GM21367 (cell line): ENCODE data around the gene RIMBP3C.
"Not testable (repeated sequence)": the region's sequence is repeated elsewhere in the genome, so short reads cannot be mapped to it uniquely, and the experiment has no call there.

Experiments
- ATAC-seq: cut with Tn5 transposase; IDR thresholded peaks from one replicate; pipeline ENCODE4 v1.9.1; 2021; ENCODE audit not compliant: unreplicated experiment

Gene RIMBP3C, protein sequence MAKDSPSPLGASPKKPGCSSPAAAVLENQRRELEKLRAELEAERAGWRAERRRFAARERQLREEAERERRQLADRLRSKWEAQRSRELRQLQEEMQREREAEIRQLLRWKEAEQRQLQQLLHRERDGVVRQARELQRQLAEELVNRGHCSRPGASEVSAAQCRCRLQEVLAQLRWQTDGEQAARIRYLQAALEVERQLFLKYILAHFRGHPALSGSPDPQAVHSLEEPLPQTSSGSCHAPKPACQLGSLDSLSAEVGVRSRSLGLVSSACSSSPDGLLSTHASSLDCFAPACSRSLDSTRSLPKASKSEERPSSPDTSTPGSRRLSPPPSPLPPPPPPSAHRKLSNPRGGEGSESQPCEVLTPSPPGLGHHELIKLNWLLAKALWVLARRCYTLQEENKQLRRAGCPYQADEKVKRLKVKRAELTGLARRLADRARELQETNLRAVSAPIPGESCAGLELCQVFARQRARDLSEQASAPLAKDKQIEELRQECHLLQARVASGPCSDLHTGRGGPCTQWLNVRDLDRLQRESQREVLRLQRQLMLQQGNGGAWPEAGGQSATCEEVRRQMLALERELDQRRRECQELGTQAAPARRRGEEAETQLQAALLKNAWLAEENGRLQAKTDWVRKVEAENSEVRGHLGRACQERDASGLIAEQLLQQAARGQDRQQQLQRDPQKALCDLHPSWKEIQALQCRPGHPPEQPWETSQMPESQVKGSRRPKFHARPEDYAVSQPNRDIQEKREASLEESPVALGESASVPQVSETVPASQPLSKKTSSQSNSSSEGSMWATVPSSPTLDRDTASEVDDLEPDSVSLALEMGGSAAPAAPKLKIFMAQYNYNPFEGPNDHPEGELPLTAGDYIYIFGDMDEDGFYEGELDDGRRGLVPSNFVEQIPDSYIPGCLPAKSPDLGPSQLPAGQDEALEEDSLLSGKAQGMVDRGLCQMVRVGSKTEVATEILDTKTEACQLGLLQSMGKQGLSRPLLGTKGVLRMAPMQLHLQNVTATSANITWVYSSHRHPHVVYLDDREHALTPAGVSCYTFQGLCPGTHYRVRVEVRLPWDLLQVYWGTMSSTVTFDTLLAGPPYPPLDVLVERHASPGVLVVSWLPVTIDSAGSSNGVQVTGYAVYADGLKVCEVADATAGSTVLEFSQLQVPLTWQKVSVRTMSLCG (N-terminal part only)

GRCh38 chr22:21551361-21551760, at the start of gene RIMBP3C:
Gene RIMBP3C (minus strand): TSS chr22:21551461. CDS start chr22:21550976, 485 bp downstream.
- ATAC-seq = not testable (repeated sequence)

- no peak for ATAC-seq
These were observed 48.0 kb upstream of the RIMBP3C start for GRCh38 chr22:21599053-21599893.

- no peak for ATAC-seq
These were observed 47.0 kb upstream of the RIMBP3C start for GRCh38 chr22:21598302-21598701.

- not testable (repeated sequence) for ATAC-seq
These were observed 45.3 kb upstream of the RIMBP3C start for GRCh38 chr22:21596356-21597135.

GRCh38 chr22:21594865-21595452, 43.7 kb upstream of the RIMBP3C start:
- ATAC-seq = no peak

DNA sequence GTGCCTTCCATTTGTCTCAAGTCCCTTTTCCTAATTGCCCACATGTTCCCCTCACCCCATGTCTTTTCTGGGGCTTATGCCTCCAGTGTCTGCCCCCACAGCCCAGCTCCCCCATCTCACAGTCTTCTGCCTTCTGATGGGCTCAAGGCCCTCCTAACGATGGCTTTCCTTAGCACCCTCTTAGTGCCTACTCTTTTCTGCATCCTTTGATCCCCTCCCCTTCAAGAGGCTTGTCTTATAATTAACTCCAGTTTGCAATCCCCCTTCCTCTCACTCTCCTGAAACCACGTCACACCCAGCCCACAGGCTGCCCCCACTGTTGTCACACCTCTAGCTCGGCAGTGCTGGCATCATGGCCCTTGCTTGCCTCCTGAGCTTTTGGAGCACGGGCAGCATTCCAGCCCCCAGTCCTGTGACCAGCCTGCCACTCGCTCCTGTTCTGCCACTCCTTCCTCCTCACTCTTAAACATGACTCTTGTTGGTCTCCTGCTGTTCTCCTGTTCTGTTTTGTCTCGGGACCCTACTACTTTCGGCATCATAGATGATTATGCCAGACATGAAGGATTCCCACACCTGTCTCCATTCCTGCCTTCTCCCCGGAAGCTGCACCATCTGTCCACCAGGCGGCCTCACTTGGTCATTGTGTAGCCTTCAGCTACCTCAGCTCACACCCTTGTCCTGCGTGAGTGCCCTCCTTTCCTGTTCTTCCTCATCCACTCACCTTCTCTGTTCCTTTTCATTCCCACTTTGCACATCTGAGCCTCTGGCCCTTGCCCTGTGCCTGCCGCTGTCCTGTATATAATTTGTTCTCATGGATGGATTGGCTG, 42.4 kb upstream of the RIMBP3C start:
- ATAC-seq = no peak

- ATAC-seq = no peak
These were observed 41.2 kb upstream of the RIMBP3C start for GRCh38 chr22:21592422-21592821.

GRCh38 chr22:21591695-21592094, 40.4 kb upstream of the RIMBP3C start:
- ATAC-seq = no peak

- no peak for ATAC-seq
These were observed 39.8 kb upstream of the RIMBP3C start for GRCh38 chr22:21590809-21591641.

GRCh38 chr22:21589396-21589795, 38.1 kb upstream of the RIMBP3C start:
- no peak for ATAC-seq

DNA sequence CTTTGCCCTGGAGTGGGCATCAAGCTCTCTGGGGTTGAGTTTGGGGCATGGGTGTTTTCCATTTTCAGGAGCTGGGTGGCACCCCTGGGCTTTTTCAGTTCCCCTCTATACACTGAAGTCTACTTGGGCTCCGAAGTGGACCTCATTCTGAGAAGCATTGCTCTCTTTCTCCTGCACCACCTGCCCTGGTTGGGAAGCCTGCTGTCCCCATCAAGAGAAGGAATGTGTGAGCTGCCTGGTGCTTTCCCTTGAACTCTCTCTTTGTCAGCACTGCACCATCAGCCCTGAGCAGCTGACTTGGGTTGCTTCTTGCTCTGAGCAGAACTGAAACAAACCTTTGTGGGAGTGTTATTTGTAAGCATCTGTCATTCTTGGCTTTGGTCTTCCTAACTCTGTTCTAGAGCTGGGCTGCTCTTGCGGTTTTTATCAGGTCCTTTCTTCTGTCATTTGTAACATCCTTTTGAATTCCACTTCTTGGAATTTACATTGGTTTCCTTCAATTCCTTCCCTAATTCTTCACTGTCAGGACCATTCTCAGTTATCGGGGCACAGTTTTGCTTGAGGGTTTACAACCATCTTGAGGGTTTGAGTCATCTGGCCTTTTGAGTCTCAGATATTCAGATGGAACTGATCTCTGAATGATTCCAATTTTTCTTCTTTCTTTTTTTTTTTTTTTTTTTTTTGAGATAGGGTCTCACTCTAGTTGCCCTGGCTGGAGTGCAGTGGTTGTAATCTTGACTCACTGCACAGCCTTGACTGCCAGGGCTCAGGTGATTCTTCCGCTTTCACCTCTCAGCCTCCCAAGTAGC, 36.7 kb upstream of the RIMBP3C start:
- ATAC-seq = peak; percentile 69

DNA sequence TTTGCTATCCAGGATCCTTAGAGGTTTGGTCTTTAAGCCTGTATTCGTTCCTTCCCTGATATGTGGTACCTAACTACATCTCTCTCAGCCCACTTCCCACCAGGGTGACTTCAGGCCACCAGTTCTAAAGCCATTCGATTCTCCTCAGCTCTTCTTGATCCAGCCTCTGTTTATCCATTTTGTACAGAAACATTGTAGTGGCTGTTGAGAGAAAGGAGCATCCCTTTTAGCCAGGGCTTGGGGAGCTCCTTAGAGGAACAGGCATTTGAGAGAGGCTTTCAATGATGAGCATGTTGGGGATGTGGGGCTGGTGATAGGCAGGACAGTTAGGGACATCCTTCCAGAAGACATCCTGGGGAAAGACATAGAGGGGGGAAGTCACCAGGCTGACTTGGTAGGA, 34.1 kb upstream of the RIMBP3C start:
- no peak for ATAC-seq

GRCh38 chr22:21582801-21583740, 31.8 kb upstream of the RIMBP3C start:
- ATAC-seq = no peak

DNA sequence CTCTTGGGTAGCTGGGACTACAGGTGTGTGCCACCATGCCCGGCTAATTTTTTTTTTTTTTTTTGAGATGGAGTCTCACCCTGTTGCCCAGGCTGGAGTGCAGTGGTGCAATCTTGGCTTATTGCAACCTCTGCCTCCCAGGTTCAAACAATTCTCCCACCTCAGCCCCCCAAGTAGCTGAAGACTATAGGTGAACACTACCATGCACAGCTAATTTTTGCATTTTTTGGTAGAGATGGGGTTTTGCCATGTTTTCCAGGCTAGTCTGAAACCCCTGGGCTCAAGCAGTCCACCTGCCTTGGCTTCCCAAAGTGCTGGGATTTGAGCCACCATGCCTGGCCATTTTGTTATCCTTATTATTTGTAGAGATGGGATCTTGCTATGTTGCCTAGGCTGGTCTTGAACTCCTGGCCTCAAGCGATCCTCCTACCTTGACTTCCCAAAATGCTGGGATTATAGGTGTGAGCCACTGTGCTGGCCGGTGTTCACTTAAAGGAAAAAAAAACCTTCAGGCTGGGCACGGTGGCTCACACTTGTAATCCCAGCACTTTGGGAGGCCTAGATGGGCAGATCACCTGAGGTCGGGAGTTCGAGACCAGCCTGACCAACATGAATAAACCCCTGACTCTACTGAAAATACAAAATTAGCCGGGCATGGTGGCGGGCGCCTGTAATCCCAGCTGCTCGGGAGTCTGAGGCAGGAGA, 29.9 kb upstream of the RIMBP3C start:
- ATAC-seq = not testable (repeated sequence)

DNA sequence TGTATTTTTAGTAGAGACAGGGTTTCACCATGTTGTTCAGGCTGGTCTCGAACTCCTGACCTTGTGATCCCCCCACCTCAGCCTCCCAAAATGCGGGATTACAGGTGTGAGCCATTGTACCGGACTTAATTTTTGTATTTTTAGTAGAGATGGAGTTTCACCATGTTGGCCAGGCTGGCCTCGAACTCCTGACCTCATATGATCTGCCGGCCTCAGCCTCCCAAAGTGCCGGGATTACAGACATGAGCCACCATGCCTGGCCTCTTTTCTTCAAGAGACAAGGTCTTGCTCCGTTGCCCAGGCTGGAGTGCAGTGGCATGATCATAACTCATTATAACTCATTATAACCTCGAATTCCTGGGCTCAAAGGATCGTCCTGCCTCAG, 29.4 kb upstream of the RIMBP3C start:
- not testable (repeated sequence) for ATAC-seq
